Neuronal stem cell (in vitro differentiated cells): Measurements from ENCODE around the gene CTSK. TPM values are rescaled to one million over a fixed set of nuclear protein-coding genes. Genes with fewer than 3 reads are reported as not detected.

Experiments
- DNase-seq: peaks from one replicate; pipeline ENCODE4 v3.0.0-alpha.2; 2013; ENCODE audit warnings: low spot score
- H2AFZ ChIP-seq: one replicate; pipeline ENCODE4 v1.6.1; 2013; ENCODE audit warnings: mild to moderate bottlenecking, low read length, inconsistent platforms
- H2AK5ac ChIP-seq: 2 replicates; pipeline ENCODE4 v1.6.1; 2013; ENCODE audit warnings: low read depth, mild to moderate bottlenecking, inconsistent platforms, low read length, moderate library complexity, mixed read lengths
- H2BK120ac ChIP-seq: 2 replicates; pipeline ENCODE4 v1.6.1; 2013; ENCODE audit warnings: low read depth, mild to moderate bottlenecking, inconsistent platforms, low read length, moderate library complexity, mixed read lengths
- H2BK12ac ChIP-seq: one replicate; pipeline ENCODE4 v1.6.1; 2013; ENCODE audit warnings: low read length, inconsistent platforms
- H2BK15ac ChIP-seq: 2 replicates; pipeline ENCODE4 v1.6.1; 2013; ENCODE audit warnings: mild to moderate bottlenecking, low read length, inconsistent platforms, mixed read lengths
- H2BK5ac ChIP-seq: one replicate; pipeline ENCODE4 v1.6.1; 2013; ENCODE audit warnings: inconsistent platforms, mild to moderate bottlenecking, low read length, moderate library complexity
- H3K14ac ChIP-seq: one replicate; pipeline ENCODE4 v1.6.1; 2013; ENCODE audit warnings: low read length, inconsistent platforms
- H3K18ac ChIP-seq: 2 replicates; pipeline ENCODE4 v1.6.1; 2013; ENCODE audit warnings: low read length, inconsistent platforms
- H3K23ac ChIP-seq: 2 replicates; pipeline ENCODE4 v1.6.1; 2013; ENCODE audit warnings: low read depth, mild to moderate bottlenecking, mixed read lengths, low read length, inconsistent platforms; ENCODE audit not compliant: poor library complexity
- H3K27ac ChIP-seq: replicated peaks from 3 replicates; pipeline ENCODE4 v1.5.1; 2013; ENCODE audit warnings: low read length, inconsistent platforms
- H3K27me3 ChIP-seq, 3 experiments: 2 replicates each; pipeline ENCODE4 v1.6.1; 2013; ENCODE audit warnings: low read length in 3 of 3, mild to moderate bottlenecking in 2 of 3, inconsistent platforms in 1 of 3, low read depth in 1 of 3, mixed read lengths in 1 of 3, moderate library complexity in 1 of 3; ENCODE audit not compliant: control insufficient read depth in 3 of 3, insufficient read depth in 3 of 3
- H3K36me3 ChIP-seq, 2 donors: replicated peaks in 1 of 2; 2 replicates each; pipeline ENCODE4 v1.6.1; 2013; ENCODE audit warnings: low read length in 2 of 2; ENCODE audit not compliant: control insufficient read depth in 2 of 2, insufficient read depth in 2 of 2
- H3K4ac ChIP-seq: 2 replicates; pipeline ENCODE4 v1.6.1; 2013; ENCODE audit warnings: inconsistent platforms, mild to moderate bottlenecking, low read length, moderate library complexity
- H3K4me1 ChIP-seq, 2 donors: 1 replicate in 1 of 2; 2 replicates in 1 of 2; pipeline ENCODE4 v1.6.1; 2013; ENCODE audit warnings: low read length in 2 of 2, low read depth in 1 of 2; ENCODE audit not compliant: control insufficient read depth in 2 of 2, insufficient read depth in 1 of 2
- H3K4me2 ChIP-seq: one replicate; pipeline ENCODE4 v1.6.1; 2013; ENCODE audit warnings: mild to moderate bottlenecking, low read length, inconsistent platforms; ENCODE audit not compliant: insufficient read depth, poor library complexity, severe bottlenecking
- H3K4me3 ChIP-seq, 2 donors: 2 replicates each; pipeline ENCODE4 v1.5.1; 2013; ENCODE audit warnings: low read length in 2 of 2, mild to moderate bottlenecking in 2 of 2, inconsistent platforms in 1 of 2, moderate library complexity in 1 of 2
- H3K79me1 ChIP-seq: one replicate; pipeline ENCODE4 v1.6.1; 2013; ENCODE audit warnings: low read depth, mild to moderate bottlenecking, inconsistent platforms, low read length, moderate library complexity
- H3K9ac ChIP-seq: one replicate; pipeline ENCODE4 v1.6.1; 2013; ENCODE audit warnings: mild to moderate bottlenecking, low read depth, low read length, inconsistent platforms; ENCODE audit not compliant: poor library complexity
- H3K9me3 ChIP-seq, 2 donors: replicated peaks in 1 of 2; 2 replicates each; pipeline versions ENCODE3 to v1.6.1; 2013; ENCODE audit warnings: low read length in 2 of 2, mild to moderate bottlenecking in 2 of 2, inconsistent platforms in 1 of 2, low read depth in 1 of 2, mixed read lengths in 1 of 2, moderate library complexity in 1 of 2; ENCODE audit not compliant: control insufficient read depth in 2 of 2, insufficient read depth in 1 of 2
- H4K8ac ChIP-seq: one replicate; pipeline ENCODE4 v1.6.1; 2013; ENCODE audit warnings: low read depth, mild to moderate bottlenecking, inconsistent platforms, low read length, moderate library complexity
- H4K91ac ChIP-seq: one replicate; pipeline ENCODE4 v1.6.1; 2013; ENCODE audit warnings: low read length, low read depth, mild to moderate bottlenecking, inconsistent platforms; ENCODE audit not compliant: poor library complexity
- WGBS, 2 donors: extraction: QIAGEN DNeasy Blood & Tissue Kit; methylation state at CpG; one replicate each; pipeline ENCODE4 v1.1.7; 2013; ENCODE audit warnings: missing lambda C conversion rate in 2 of 2, mixed read lengths in 1 of 2; ENCODE audit not compliant: insufficient read length in 2 of 2, insufficient replicate concordance in 1 of 2; ENCODE audit errors: extremely low coverage in 2 of 2; 5-methylcytosine and 5-hydroxymethylcytosine counted together
- small RNA-seq: library from polyadenylated mRNA; stranded (forward); fragments of <200 nt; extraction: miRNeasy Mini kit (QIAGEN cat#:217004); gene quantifications from one replicate; pipeline ENCODE3, GENCODE V24; 2013; ENCODE audit not compliant: insufficient read depth

The CTSK gene

DNA sequence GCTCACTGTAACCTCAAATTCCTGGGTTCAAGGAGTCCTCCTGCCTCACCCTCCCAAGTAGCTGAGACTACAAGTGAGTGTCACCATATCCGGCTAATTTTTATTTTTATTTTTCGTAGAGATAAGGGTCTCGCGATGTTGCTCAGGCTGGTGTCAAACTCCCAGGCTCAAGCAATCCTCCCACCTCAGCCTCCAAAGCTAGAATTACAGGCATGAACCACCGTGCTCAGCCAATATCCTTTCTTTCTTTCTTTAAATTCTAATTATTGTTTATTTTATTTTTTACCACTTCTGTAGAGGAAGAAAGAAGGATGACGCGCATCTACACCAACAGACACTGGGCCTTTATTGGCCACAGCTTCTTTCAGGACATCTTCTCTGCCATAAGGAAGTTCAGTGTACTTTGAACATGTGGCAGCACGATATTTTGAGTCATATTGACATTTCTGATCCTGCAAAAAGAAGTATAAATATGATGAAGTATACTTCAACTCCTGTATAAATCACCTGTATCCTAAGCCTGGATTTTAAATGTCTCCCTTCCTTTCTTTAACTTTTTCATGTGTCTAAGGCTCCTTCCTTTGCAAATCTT, 58.2 kb downstream of the CTSK start:
- Histone ChIP-seq H3K18ac (no peak overlapping the region), H2AFZ (no peak overlapping the region), H2BK15ac (no peak overlapping the region), H3K4me2 (no peak overlapping the region), H3K4me3 (no peak overlapping the region), H3K79me1 (no peaks in the 10 kb centered on the region), H2BK12ac (no peak overlapping the region), H3K9me3 (no peaks in the 10 kb centered on the region), H2BK120ac (no peak overlapping the region), H2AK5ac (no peak overlapping the region), H3K14ac (no peak overlapping the region), H3K27ac (no peak overlapping the region), H3K4ac (no peak overlapping the region), H3K27me3 (no peaks in the 10 kb centered on the region), H4K8ac (no peak overlapping the region), H3K9ac (no peak overlapping the region), H2BK5ac (no peak overlapping the region), H3K23ac (no peak overlapping the region), H3K36me3 (no peaks in the 10 kb centered on the region), H4K91ac (no peak overlapping the region), H3K4me1 (no peaks in the 10 kb centered on the region)
- WGBS, 2 donors: no CpG with 5 or more reads among the region's 8 CpGs
- DNase-seq: no peak

DNA sequence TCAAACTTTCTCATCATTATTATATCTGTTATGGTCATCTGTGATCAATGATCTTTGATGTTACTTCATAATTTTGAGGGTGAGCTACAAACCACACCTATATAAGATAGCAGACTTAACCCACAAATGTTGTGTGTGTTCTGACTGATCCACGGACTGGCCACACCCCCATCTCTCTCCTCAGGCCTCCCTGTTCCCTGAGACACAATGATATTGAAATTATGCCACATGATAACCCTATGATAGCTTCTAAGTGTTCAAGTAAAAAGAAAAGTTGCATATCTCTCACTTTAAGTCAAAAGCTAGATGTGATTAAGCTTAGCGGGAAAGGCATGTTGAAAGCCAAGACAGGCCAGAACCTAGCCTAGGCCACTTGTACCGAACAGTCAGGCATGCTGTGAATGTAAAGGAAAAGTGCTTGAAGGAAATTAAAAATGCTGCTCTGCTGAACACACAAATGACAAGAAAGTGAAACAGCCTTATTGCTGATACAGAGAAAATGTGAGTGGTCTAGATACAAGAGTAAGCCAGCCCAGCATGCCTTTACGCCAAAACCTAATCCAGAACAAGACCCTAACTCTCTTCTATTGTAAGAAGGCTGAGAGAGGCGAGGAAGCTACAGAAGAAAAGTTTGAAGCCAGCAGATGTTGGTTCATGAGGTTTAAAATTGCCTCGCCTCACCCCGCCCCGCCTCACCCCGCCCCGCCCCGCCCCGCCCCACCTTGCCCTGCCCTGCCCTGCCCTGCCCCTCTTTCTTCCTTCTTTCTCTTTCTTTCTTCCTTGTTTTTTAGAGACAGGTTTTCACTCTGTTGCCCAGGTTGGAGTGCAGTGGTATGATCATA, 59.0 kb downstream of the CTSK start:
- no peak overlapping the region for H2BK12ac ChIP-seq
- WGBS, 2 donors: no CpG with 5 or more reads among the region's 12 CpGs

More for the DNA sequence above, 59.0 kb downstream of the CTSK start:
- H3K14ac ChIP-seq: no peak overlapping the region
- no peak overlapping the region for H4K91ac ChIP-seq
- H3K36me3 ChIP-seq: no peaks in the 10 kb centered on the region
- H2AK5ac ChIP-seq: no peak overlapping the region
- no peaks in the 10 kb centered on the region for H3K79me1 ChIP-seq
- no peaks in the 10 kb centered on the region for H3K9me3 ChIP-seq
- H3K4me2 ChIP-seq: no peak overlapping the region
- no peak overlapping the region for H2BK15ac ChIP-seq
- no peak overlapping the region for H3K4me3 ChIP-seq
- H2BK5ac ChIP-seq: no peak overlapping the region
- no peak overlapping the region for H3K4ac ChIP-seq
- no peak overlapping the region for H3K27ac ChIP-seq
- no peak overlapping the region for H2BK120ac ChIP-seq
- no peak overlapping the region for H3K18ac ChIP-seq
- no peak for DNase-seq
- no peaks in the 10 kb centered on the region for H3K27me3 ChIP-seq
- no peak overlapping the region for H4K8ac ChIP-seq
- no peak overlapping the region for H3K9ac ChIP-seq
- no peak overlapping the region for H2AFZ ChIP-seq
- no peak overlapping the region for H3K23ac ChIP-seq
- no peaks in the 10 kb centered on the region for H3K4me1 ChIP-seq

Small RNAs within 50 kb of the gene (small RNA-seq; reads per million reads assigned to genes)
- gene RNU6-1309P: not detected
